ENCODE data around the gene TAAR2.

DNA sequence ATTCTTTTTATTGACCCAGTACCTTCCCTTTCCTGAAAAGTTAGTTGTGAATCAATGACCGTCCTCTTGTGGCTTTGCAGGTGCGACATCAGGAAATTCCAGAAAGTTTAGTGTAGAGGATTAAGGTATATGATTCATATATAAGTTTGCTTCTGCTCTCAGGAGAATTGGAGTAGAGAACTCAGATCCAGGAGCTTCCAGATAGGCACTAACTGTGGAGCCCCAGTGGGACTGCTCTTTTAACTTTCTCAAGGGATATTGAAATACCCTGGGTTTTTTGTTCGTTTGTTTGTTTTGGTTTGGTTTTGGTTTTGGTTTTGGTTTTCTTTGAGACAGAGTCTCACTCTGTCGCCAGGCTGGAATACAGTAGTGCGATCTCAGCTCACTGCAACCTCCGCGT, 9.5 kb downstream of the TAAR2 start:
- TF ChIP-seq, protein P1, sequence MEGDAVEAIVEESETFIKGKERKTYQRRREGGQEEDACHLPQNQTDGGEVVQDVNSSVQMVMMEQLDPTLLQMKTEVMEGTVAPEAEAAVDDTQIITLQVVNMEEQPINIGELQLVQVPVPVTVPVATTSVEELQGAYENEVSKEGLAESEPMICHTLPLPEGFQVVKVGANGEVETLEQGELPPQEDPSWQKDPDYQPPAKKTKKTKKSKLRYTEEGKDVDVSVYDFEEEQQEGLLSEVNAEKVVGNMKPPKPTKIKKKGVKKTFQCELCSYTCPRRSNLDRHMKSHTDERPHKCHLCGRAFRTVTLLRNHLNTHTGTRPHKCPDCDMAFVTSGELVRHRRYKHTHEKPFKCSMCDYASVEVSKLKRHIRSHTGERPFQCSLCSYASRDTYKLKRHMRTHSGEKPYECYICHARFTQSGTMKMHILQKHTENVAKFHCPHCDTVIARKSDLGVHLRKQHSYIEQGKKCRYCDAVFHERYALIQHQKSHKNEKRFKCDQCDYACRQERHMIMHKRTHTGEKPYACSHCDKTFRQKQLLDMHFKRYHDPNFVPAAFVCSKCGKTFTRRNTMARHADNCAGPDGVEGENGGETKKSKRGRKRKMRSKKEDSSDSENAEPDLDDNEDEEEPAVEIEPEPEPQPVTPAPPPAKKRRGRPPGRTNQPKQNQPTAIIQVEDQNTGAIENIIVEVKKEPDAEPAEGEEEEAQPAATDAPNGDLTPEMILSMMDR (IDR thresholded peaks at IDR 0.05), result no peak
- TF ChIP-seq POLR2A (IDR thresholded peaks at IDR 0.05) (no peak), EP300 (IDR thresholded peaks at IDR 0.05) (no peak)
